Measurements from ENCODE around the gene RAD51C.
A peak's percentile ranks its signal among the peaks of the same experiment; 100 is the strongest.
"Not testable (repeated sequence)": the region's sequence is repeated elsewhere in the genome, so short reads cannot be mapped to it uniquely, and the experiment has no call there.

RAD51C gene

DNA sequence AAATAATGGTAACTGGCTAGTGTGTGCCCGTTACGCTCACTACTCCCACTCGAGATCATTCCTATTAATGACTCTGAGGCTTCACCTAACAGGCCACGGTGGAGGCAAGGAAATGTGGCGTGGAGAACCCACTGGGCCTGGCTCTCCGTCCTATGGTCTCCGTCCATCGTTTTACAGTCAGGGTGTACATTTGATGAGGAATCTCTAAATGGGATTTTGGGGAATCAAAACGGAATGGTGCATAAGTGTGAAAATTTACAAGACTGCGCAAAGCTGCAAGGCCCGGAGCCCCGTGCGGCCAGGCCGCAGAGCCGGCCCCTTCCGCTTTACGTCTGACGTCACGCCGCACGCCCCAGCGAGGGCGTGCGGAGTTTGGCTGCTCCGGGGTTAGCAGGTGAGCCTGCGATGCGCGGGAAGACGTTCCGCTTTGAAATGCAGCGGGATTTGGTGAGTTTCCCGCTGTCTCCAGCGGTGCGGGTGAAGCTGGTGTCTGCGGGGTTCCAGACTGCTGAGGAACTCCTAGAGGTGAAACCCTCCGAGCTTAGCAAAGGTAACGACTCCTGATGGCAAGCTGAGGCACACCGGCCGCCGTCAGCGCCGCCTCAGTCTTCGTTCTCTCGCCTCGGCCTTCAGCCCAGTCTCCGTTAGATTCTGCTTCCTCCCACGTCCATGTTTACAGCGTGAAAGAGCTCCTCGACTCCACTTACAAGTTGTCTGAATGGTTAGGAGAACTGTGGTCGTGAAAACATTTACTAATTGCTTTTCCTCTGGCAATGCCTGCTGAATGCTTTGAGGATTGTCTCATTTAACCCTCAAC is at the start of gene RAD51C:
TSS of gene RAD51C (plus strand) at position 364 of the 817 bp plus-strand sequence. CDS start at position 406, 42 bp downstream.
- H3K4me3 ChIP-seq (ENCODE audit: low read depth, low read length), result peak within 1 kb of the TSS; percentile 65
- TF ChIP-seq, protein P1, sequence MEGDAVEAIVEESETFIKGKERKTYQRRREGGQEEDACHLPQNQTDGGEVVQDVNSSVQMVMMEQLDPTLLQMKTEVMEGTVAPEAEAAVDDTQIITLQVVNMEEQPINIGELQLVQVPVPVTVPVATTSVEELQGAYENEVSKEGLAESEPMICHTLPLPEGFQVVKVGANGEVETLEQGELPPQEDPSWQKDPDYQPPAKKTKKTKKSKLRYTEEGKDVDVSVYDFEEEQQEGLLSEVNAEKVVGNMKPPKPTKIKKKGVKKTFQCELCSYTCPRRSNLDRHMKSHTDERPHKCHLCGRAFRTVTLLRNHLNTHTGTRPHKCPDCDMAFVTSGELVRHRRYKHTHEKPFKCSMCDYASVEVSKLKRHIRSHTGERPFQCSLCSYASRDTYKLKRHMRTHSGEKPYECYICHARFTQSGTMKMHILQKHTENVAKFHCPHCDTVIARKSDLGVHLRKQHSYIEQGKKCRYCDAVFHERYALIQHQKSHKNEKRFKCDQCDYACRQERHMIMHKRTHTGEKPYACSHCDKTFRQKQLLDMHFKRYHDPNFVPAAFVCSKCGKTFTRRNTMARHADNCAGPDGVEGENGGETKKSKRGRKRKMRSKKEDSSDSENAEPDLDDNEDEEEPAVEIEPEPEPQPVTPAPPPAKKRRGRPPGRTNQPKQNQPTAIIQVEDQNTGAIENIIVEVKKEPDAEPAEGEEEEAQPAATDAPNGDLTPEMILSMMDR (IDR thresholded peaks at IDR 0.05; ENCODE audit: borderline replicate concordance, insufficient read depth, low read depth, low read length), result no peak

GRCh38 chr17:58643147-58643546 is 49.3 kb upstream of the RAD51C start:
- TF ChIP-seq, protein P1 (IDR thresholded peaks at IDR 0.05; ENCODE audit: borderline replicate concordance, insufficient read depth, low read depth, low read length), result no peak
- no peak overlapping the region for H3K4me3 ChIP-seq (ENCODE audit: low read depth, low read length)

GRCh38 chr17:58648236-58648635 is 44.2 kb upstream of the RAD51C start:
- H3K4me3 ChIP-seq (ENCODE audit: low read depth, low read length), result no peak overlapping the region
- TF ChIP-seq, protein P1 (IDR thresholded peaks at IDR 0.05; ENCODE audit: borderline replicate concordance, insufficient read depth, low read depth, low read length), result no peak

GRCh38 chr17:58657962-58658803 is 34.2 kb upstream of the RAD51C start:
- H3K4me3 ChIP-seq (ENCODE audit: low read depth, low read length), result not testable (repeated sequence)

DNA sequence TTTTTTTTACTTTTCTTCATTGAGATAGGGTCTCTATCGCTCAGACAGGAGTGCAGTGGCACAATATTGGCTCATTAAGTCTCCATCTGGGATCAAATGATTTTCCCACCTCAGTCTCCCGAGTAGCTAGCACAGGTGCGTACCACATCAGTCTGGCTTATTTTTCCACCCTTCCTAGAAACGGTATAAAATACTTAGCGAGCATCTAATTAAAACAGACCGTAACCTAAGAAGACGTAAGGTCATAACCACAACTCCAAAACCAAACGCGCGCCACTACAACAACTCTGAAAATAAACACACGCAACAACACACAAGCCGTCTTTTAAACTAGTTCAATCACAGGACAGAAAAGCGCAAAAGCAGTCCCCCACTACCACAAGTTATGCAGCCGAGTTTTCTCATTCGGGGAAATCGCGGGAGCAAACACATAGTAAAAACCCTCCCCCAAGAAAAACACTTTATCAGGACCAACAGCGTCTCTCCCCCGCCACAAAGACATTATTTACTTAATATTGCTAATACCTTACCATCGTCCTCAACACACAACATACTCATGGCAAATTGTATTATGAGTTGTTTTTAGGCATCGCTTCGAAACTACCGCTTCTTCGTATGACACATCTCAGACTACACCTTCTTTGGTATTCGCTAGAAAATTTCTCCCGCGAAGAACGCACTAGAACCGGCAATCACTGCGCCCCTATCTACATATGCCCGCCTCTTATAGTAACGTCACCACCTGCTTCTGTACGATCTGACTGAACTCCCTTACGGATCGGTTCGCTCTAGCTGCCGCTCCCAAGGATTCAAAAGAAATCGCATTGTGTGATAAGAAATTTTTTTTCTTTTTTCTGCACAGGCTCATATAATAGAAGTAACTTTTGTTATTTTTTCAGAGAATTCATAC is 33.3 kb upstream of the RAD51C start:
- peak overlapping the region; percentile 46 for H3K4me3 ChIP-seq (ENCODE audit: low read depth, low read length)
- TF ChIP-seq, protein P1 (IDR thresholded peaks at IDR 0.05; ENCODE audit: borderline replicate concordance, insufficient read depth, low read depth, low read length), result no peak

GRCh38 chr17:58659714-58660084 is 32.7 kb upstream of the RAD51C start:
- peak overlapping the region; percentile 46 for H3K4me3 ChIP-seq (ENCODE audit: low read depth, low read length)

DNA sequence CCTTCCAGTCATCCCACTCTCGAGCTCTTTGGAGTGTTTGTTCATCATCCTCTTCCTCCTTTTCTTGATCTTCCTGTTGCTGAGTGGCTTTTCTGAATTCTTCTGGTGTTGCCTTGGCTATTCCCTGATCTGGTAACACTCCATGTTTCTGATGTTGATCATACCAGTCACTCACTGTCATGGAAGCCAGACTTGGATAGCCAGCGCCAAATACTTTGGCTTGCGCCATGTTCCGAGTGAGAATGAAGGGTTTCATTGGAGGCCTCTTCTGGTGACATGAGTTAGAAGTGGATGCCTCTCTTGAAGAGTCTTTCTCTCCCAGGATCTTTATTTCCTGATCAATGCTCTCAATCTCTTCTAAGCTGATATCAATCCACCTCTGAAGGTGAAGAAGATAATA is 31.8 kb upstream of the RAD51C start:
- H3K4me3 ChIP-seq (ENCODE audit: low read depth, low read length), result no peak overlapping the region
- TF ChIP-seq, protein P1 (IDR thresholded peaks at IDR 0.05; ENCODE audit: borderline replicate concordance, insufficient read depth, low read depth, low read length), result no peak

Data from GM12875 (cell line).